IMR-90 (cell line): ENCODE data around the gene FTL. TPM values are rescaled to one million over a fixed set of nuclear protein-coding genes. Genes with fewer than 3 reads are reported as not detected.

Experiments used
- ATAC-seq: fragments of 200-7000 bp; cut with Tn5 transposase; 2 replicates; pipeline ENCODE4 v1.9.1; 2020; ENCODE audit warnings: low read depth, mild to moderate bottlenecking, moderate library complexity
- BruUV-seq: library from RNA; stranded (reverse); fragments of 400-500 nt; replicated peaks from 2 replicates; lab custom pipeline; 2021; lab: Mats Ljungman, UMichigan
- CTCF ChIA-PET: fragments of 300-600 bp; formaldehyde crosslinking; extraction: SDS; loops from one replicate; lab custom pipeline; 2021; ENCODE audit warnings: antibody characterized with exemption; lab: Yijun Ruan, JAX
- POLR2A ChIA-PET: fragments of 300-600 bp; sonication (Branson Sonifier 250); formaldehyde crosslinking; loops from one replicate; lab custom pipeline; 2022; ENCODE audit warnings: antibody characterized with exemption; ENCODE audit not compliant: unreplicated experiment; lab: Charles Lee
- DNase-seq: peaks from one replicate; pipeline ENCODE4 v3.0.0; 2013
- H2AFZ ChIP-seq: replicated peaks from 2 replicates; pipeline ENCODE3; 2013; ENCODE audit warnings: low read length, mild to moderate bottlenecking; ENCODE audit not compliant: poor library complexity
- H2AK5ac ChIP-seq: 2 replicates; pipeline ENCODE4 v1.6.1; 2013; ENCODE audit warnings: low read depth, low read length, inconsistent platforms
- H2AK9ac ChIP-seq: replicated peaks from 2 replicates; pipeline ENCODE3; 2013; ENCODE audit warnings: mild to moderate bottlenecking, low read depth, low read length, moderate library complexity; ENCODE audit not compliant: poor library complexity
- H2BK120ac ChIP-seq: 2 replicates; pipeline ENCODE4 v1.6.1; 2013; ENCODE audit warnings: low read depth, low read length, inconsistent platforms
- H2BK15ac ChIP-seq: 3 replicates; pipeline ENCODE4 v1.6.1; 2013; ENCODE audit warnings: low read depth, low read length, inconsistent platforms
- H2BK20ac ChIP-seq: 2 replicates; pipeline ENCODE4 v1.6.1; 2013; ENCODE audit warnings: low read depth, mild to moderate bottlenecking, inconsistent platforms, low read length, moderate library complexity
- H2BK5ac ChIP-seq: 2 replicates; pipeline ENCODE4 v1.6.1; 2013; ENCODE audit warnings: mild to moderate bottlenecking, low read depth, low read length, inconsistent platforms; ENCODE audit not compliant: poor library complexity, severe bottlenecking
- H3K14ac ChIP-seq: replicated peaks from 2 replicates; pipeline ENCODE4 v1.6.1; 2013; ENCODE audit warnings: low read depth, low read length, inconsistent platforms
- H3K18ac ChIP-seq: 2 replicates; pipeline ENCODE4 v1.6.1; 2013; ENCODE audit warnings: low read depth, low read length, control low read depth
- H3K23ac ChIP-seq: 2 replicates; pipeline ENCODE4 v1.6.1; 2013; ENCODE audit warnings: low read depth, low read length, inconsistent platforms
- H3K27ac ChIP-seq: 2 replicates; pipeline ENCODE4 v1.5.1; 2013; ENCODE audit warnings: mild to moderate bottlenecking, control low read depth, low read length; ENCODE audit not compliant: insufficient read depth
- H3K27me3 ChIP-seq: 2 replicates; pipeline ENCODE4 v1.6.1; 2013; ENCODE audit warnings: low read length; ENCODE audit not compliant: control insufficient read depth, insufficient read depth
- H3K36me3 ChIP-seq: 2 replicates; pipeline ENCODE4 v1.6.1; 2013; ENCODE audit warnings: low read length, mixed read lengths; ENCODE audit not compliant: control insufficient read depth, insufficient read depth
- H3K4ac ChIP-seq: 2 replicates; pipeline ENCODE4 v1.6.1; 2013; ENCODE audit warnings: low read depth, low read length, inconsistent platforms
- H3K4me1 ChIP-seq: 2 replicates; pipeline ENCODE4 v1.6.1; 2013; ENCODE audit warnings: low read length, mixed read lengths; ENCODE audit not compliant: control insufficient read depth, insufficient read depth
- H3K4me2 ChIP-seq: 2 replicates; pipeline ENCODE4 v1.6.1; 2013; ENCODE audit warnings: low read depth, mild to moderate bottlenecking, control low read depth, low read length, moderate library complexity
- H3K4me3 ChIP-seq: 2 replicates; pipeline ENCODE4 v1.5.1; 2013; ENCODE audit warnings: low read depth, mild to moderate bottlenecking, control low read depth, low read length, moderate library complexity; ENCODE audit not compliant: insufficient read depth
- H3K56ac ChIP-seq: 2 replicates; pipeline ENCODE4 v1.6.1; 2013; ENCODE audit warnings: low read length, inconsistent platforms; ENCODE audit not compliant: insufficient read depth; ENCODE audit errors: extremely low read depth
- H3K79me1 ChIP-seq, 2 experiments: 2 replicates each; pipeline ENCODE4 v1.6.1; 2013; ENCODE audit warnings: low read length in 2 of 2, inconsistent platforms in 1 of 2, low read depth in 1 of 2
- H3K9ac ChIP-seq: 2 replicates; pipeline ENCODE4 v1.6.1; 2013; ENCODE audit warnings: low read depth, low read length, control low read depth
- H3K9me1 ChIP-seq: 2 replicates; pipeline ENCODE4 v1.6.1; 2013; ENCODE audit warnings: low read length, inconsistent platforms; ENCODE audit not compliant: insufficient read depth
- H3K9me3 ChIP-seq: 2 replicates; pipeline ENCODE4 v1.6.1; 2013; ENCODE audit warnings: low read length; ENCODE audit not compliant: control insufficient read depth, insufficient read depth
- H4K20me1 ChIP-seq: 2 replicates; pipeline ENCODE4 v1.6.1; 2013; ENCODE audit warnings: low read length, inconsistent platforms; ENCODE audit not compliant: insufficient read depth
- H4K5ac ChIP-seq: 2 replicates; pipeline ENCODE4 v1.6.1; 2013; ENCODE audit warnings: mild to moderate bottlenecking, low read depth, low read length, control low read depth
- H4K8ac ChIP-seq, 2 experiments: 2 replicates each; pipeline ENCODE4 v1.6.1; 2013; ENCODE audit warnings: low read depth in 2 of 2, low read length in 2 of 2, control low read depth in 1 of 2, inconsistent platforms in 1 of 2
- H4K91ac ChIP-seq: 2 replicates; pipeline ENCODE4 v1.6.1; 2013; ENCODE audit warnings: low read depth, low read length, inconsistent platforms; ENCODE audit not compliant: insufficient read depth
- BHLHE40 ChIP-seq: fragments of 150-350 bp; IDR thresholded peaks from 2 replicates; pipeline ENCODE4 v1.6.1; 2016; ENCODE audit warnings: mild to moderate bottlenecking, low read depth, low read length
- CEBPB ChIP-seq: IDR thresholded peaks from 2 replicates; pipeline ENCODE4 v1.6.1; 2012; ENCODE audit warnings: low read depth, low read length, improper control_type of control experiment
- CHD1 ChIP-seq: IDR thresholded peaks from 2 replicates; pipeline ENCODE4 v1.6.1; 2012; ENCODE audit warnings: low read depth, low read length, improper control_type of control experiment
- FOS ChIP-seq: fragments of 150-350 bp; IDR thresholded peaks from 2 replicates; pipeline ENCODE4 v1.6.1; 2016; ENCODE audit warnings: low read depth, low read length
- NFE2L2 ChIP-seq: fragments of 150-350 bp; IDR thresholded peaks from 2 replicates; pipeline ENCODE4 v1.6.1; 2016; ENCODE audit warnings: low read depth, mild to moderate bottlenecking, low read length
- POLR2A ChIP-seq: IDR thresholded peaks from 2 replicates; pipeline ENCODE4 v1.6.1; 2012; ENCODE audit warnings: mild to moderate bottlenecking, low read depth, low read length
- RCOR1 ChIP-seq: IDR thresholded peaks from 2 replicates; pipeline ENCODE4 v1.6.1; 2012; ENCODE audit warnings: mild to moderate bottlenecking, low read length, improper control_type of control experiment; ENCODE audit not compliant: insufficient replicate concordance
- RFX5 ChIP-seq: IDR thresholded peaks from 2 replicates; pipeline ENCODE4 v1.8.0; 2012; ENCODE audit warnings: low read depth, mild to moderate bottlenecking, low read length, moderate library complexity
- SMC3 ChIP-seq: fragments of 150-350 bp; IDR thresholded peaks from 2 replicates; pipeline ENCODE4 v1.6.1; 2016; ENCODE audit warnings: low read depth, mild to moderate bottlenecking, antibody characterized with exemption, low read length, moderate library complexity
- WGBS, 2 experiments: methylation state at CpG; one replicate each; pipeline versions ENCODE4 v1.1.5 to v1.1.7; 2013; ENCODE audit warnings: missing lambda C conversion rate in 2 of 2; ENCODE audit not compliant: insufficient read length in 1 of 2; ENCODE audit errors: extremely low coverage in 2 of 2; 5-methylcytosine and 5-hydroxymethylcytosine counted together
- dilution Hi-C: fragments of 300-500 bp; cut with HindIII; formaldehyde crosslinking; loops from one replicate; pipeline ENCODE4 v1.14.3; 2018; ENCODE audit warnings: low sequenced_read_pairs; ENCODE audit not compliant: unreplicated experiment
- in situ Hi-C: fragments of 300-500 bp; cut with MboI; formaldehyde crosslinking; loops from 3 replicates; pipeline ENCODE4 v1.14.3; 2019; ENCODE audit warnings: low sequenced_read_pairs, inconsistent platforms, mixed read lengths
- intact Hi-C: fragments of 100-400 bp; cut with micrococcal nuclease; formaldehyde crosslinking; loops from 2 replicates; pipeline ENCODE4 v1.10.0; 2022
- polyA plus RNA-seq, 3 experiments: library from polyadenylated mRNA; depleted of rRNA; stranded (reverse); fragments of >200 nt; gene quantifications; 2 replicates each; pipeline ENCODE4 v1.2.3, GENCODE V29; 2012; ENCODE audit warnings: low replicate concordance in 1 of 3
- total RNA-seq: library from RNA; depleted of rRNA; stranded (reverse); fragments of >200 nt; gene quantifications from 2 replicates; pipeline ENCODE4 v1.2.3, GENCODE V29; 2012
- TF ChIP-seq, protein P1 (sequence below): conservative IDR thresholded peaks from 2 replicates; pipeline ENCODE4 v1.5.1; 2012; ENCODE audit warnings: mild to moderate bottlenecking, low read depth, low read length, improper control_type of control experiment

Gene FTL
- total and polyA plus RNA-seq, 2 of the 4 experiments (the other 2 are of a cell fraction) = 1,057 to 2,944 TPM

DNA sequence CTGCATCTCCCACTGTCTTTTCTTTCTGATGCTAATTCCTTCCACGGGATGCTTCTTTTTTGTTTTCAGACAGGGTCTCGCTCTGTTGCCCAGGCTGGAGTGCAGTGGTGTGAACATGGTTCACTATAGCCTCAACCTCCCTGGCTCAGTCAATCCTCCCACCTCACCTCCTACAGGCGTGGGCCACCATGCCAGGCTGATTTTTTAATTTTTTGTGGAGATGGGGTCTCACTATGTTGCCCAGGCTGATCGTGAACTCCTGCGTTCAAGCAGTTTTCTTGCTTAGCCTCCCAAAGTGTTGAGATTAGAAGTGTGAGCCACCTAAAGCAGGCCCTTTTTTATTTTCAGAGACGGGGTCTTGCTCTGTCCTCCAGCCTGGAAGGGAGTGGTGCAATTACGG is 23.2 kb downstream of the FTL start:
- dilution Hi-C loops (no loop called here), in situ Hi-C loops (no loop called here), intact Hi-C loops (no loop called here)
- Histone ChIP-seq H2BK15ac (no peak overlapping the region), H2AK9ac (no peak overlapping the region), H3K56ac (no peak overlapping the region), H3K36me3 (peaks cover 47% of the 10 kb centered on the region), H2AK5ac (no peak overlapping the region), H4K20me1 (peaks cover 24% of the 10 kb centered on the region), H3K4me3 (no peak overlapping the region), H2BK5ac (no peak overlapping the region), H3K14ac (no peak overlapping the region), H3K9me3 (no peaks in the 10 kb centered on the region), H3K4me1 (peaks cover 10% of the 10 kb centered on the region), H4K5ac (no peak overlapping the region), H3K27me3 (no peaks in the 10 kb centered on the region), H3K18ac (no peak overlapping the region), H2BK120ac (no peak overlapping the region), H3K9ac (no peak overlapping the region), H3K4ac (no peak overlapping the region), H4K91ac (no peak overlapping the region), H3K79me1 (peaks cover 27 to 75% of the 10 kb centered on the region in 2 experiments), H2AFZ (no peak overlapping the region), H3K23ac (no peak overlapping the region), H3K4me2 (no peak overlapping the region), H3K27ac (no peak overlapping the region), H4K8ac (no peak overlapping the region), H3K9me1 (peaks cover 13% of the 10 kb centered on the region), H2BK20ac (no peak overlapping the region)
- POLR2A ChIA-PET = no interaction called here
- TF ChIP-seq BHLHE40 (no peak), RCOR1 (no peak), SMC3 (no peak), NFE2L2 (no peak), FOS (no peak), CHD1 (no peak), POLR2A (no peak), CEBPB (no peak), RFX5 (no peak)
- TF ChIP-seq, protein P1, sequence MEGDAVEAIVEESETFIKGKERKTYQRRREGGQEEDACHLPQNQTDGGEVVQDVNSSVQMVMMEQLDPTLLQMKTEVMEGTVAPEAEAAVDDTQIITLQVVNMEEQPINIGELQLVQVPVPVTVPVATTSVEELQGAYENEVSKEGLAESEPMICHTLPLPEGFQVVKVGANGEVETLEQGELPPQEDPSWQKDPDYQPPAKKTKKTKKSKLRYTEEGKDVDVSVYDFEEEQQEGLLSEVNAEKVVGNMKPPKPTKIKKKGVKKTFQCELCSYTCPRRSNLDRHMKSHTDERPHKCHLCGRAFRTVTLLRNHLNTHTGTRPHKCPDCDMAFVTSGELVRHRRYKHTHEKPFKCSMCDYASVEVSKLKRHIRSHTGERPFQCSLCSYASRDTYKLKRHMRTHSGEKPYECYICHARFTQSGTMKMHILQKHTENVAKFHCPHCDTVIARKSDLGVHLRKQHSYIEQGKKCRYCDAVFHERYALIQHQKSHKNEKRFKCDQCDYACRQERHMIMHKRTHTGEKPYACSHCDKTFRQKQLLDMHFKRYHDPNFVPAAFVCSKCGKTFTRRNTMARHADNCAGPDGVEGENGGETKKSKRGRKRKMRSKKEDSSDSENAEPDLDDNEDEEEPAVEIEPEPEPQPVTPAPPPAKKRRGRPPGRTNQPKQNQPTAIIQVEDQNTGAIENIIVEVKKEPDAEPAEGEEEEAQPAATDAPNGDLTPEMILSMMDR = no peak
- no peak for ATAC-seq
- BruUV-seq = no TSS peak
- CTCF ChIA-PET = no interaction called here
- WGBS, 2 experiments = 100% methylated on average over 1 of the region's 7 CpGs; no CpG with 5 or more reads in 1 of the 2 experiments
- no peak for DNase-seq
